GM12892 (cell line): ENCODE data around the gene XPO4.

Experiments used
- POLR2A ChIP-seq: IDR thresholded peaks from 2 replicates; pipeline ENCODE4 v1.6.1; 2011; ENCODE audit warnings: low read depth, low read length, control low read depth
- POLR2AphosphoS5 ChIP-seq: IDR thresholded peaks from 2 replicates; pipeline ENCODE4 v1.6.1; 2011; ENCODE audit warnings: low read depth, low read length, control low read depth

- TF ChIP-seq POLR2A (no peak), POLR2AphosphoS5 (no peak)
Observed at GRCh38 chr13:20908714-20909497, 6.4 kb upstream of the XPO4 start.
